Measurements from ENCODE around the gene EML4. TPM values are rescaled to one million over a fixed set of nuclear protein-coding genes. Genes with fewer than 3 reads are reported as not detected.

Gene EML4
- total and polyA plus RNA-seq, 10 of the 15 experiments (the other 5 are each of a cell fraction or from before 2014, with no cell fraction given): 23.1 to 91.3 (median 77.4) TPM

GRCh38 chr2:42338567-42339190, 169.5 kb downstream of the EML4 start:
- Histone ChIP-seq H3K27ac (ENCODE audit: control insufficient read depth, insufficient read depth) (no peak overlapping the region), H3K4me1 (ENCODE audit: control insufficient read depth, insufficient read depth, low read length) (no peaks in the 10 kb centered on the region), H3K4me3 (no peak overlapping the region), H2AFZ (ENCODE audit: control insufficient read depth, low read depth, low read length) (no peak overlapping the region), H3K9ac (ENCODE audit: control insufficient read depth, insufficient read depth, low read length) (no peak overlapping the region), H3K9me3 (replicated peaks; ENCODE audit: control insufficient read depth, insufficient read depth, low read length) (no peaks in the 10 kb centered on the region), H3K4me2 (ENCODE audit: control insufficient read depth, insufficient read depth) (no peak overlapping the region), H3K27me3 (replicated peaks in 1 of 2; ENCODE audit: control insufficient read depth in 2 of 2, insufficient read depth in 2 of 2, low read length in 1 of 2) (no peaks in the 10 kb centered on the region), H3K36me3 (ENCODE audit: control insufficient read depth in 2 of 2, insufficient read depth in 2 of 2, low read length in 1 of 2) (peaks cover 4 to 13% of the 10 kb centered on the region in 2 experiments; a peak in 3 of 4 replicates), H3K79me2 (ENCODE audit: control insufficient read depth, insufficient read depth, low read length) (no peaks in the 10 kb centered on the region; the same call in 1 of the 2 replicates), H4K20me1 (ENCODE audit: control insufficient read depth, insufficient read depth) (no peaks in the 10 kb centered on the region)
- ATAC-seq (no peak), FAIRE-seq (no peak), DNase-seq (ENCODE audit: low read depth, low spot score) (no peak)
- ChIA-PET CTCF (interaction anchor here (0.6 kb wide), 1 partner anchor 669 kb away, joined by 4 read pairs; no protein-coding TSS in a partner anchor), RAD21 (ENCODE audit: unreplicated experiment) (no interaction called here), SMC1A (ENCODE audit: uncharacterized antibody, unreplicated experiment) (no interaction called here), POLR2A (no interaction called here)
- BruUV-seq (replicated peaks): no TSS peak
- intact Hi-C loops (cut with micrococcal nuclease; ENCODE audit: unreplicated experiment) (no loop called here), in situ Hi-C loops (cut with MboI) (loop anchor here (10.0 kb wide), 1 partner anchor 464 kb away; no protein-coding TSS in a partner anchor)
- WGBS (ENCODE audit: insufficient coverage, insufficient replicate concordance, low lambda C conversion rate, missing lambda C conversion rate): 95% methylated on average over 13 of the region's 13 CpGs
- TF ChIP-seq POLR2AphosphoS5 (IDR thresholded peaks at IDR 0.05; ENCODE audit: low read length) (0 out of 2 replicates have a peak, but pooled peaks have one; percentile 7), MAX (IDR thresholded peaks at IDR 0.05; ENCODE audit: low read depth, low read length) (no peak)

GRCh38 chr2:42339191-42339912, 170.2 kb downstream of the EML4 start:
- BruUV-seq (replicated peaks): no TSS peak
- peak; percentile 43 for ATAC-seq

More at GRCh38 chr2:42339191-42339912, 170.2 kb downstream of the EML4 start:
- FAIRE-seq (no peak), DNase-seq (ENCODE audit: low read depth, low spot score) (no peak)
- Histone ChIP-seq H4K20me1 (ENCODE audit: control insufficient read depth, insufficient read depth) (no peaks in the 10 kb centered on the region), H3K36me3 (ENCODE audit: control insufficient read depth in 2 of 2, insufficient read depth in 2 of 2, low read length in 1 of 2) (peaks cover 4 to 12% of the 10 kb centered on the region in 2 experiments; a peak in 3 of 4 replicates), H3K4me2 (ENCODE audit: control insufficient read depth, insufficient read depth) (no peak overlapping the region), H3K9ac (ENCODE audit: control insufficient read depth, insufficient read depth, low read length) (no peak overlapping the region), H3K27me3 (replicated peaks in 1 of 2; ENCODE audit: control insufficient read depth in 2 of 2, insufficient read depth in 2 of 2, low read length in 1 of 2) (no peaks in the 10 kb centered on the region), H3K4me1 (ENCODE audit: control insufficient read depth, insufficient read depth, low read length) (no peaks in the 10 kb centered on the region), H3K27ac (ENCODE audit: control insufficient read depth, insufficient read depth) (no peak overlapping the region), H3K79me2 (ENCODE audit: control insufficient read depth, insufficient read depth, low read length) (no peaks in the 10 kb centered on the region; the same call in 1 of the 2 replicates), H3K4me3 (no peak overlapping the region), H2AFZ (ENCODE audit: control insufficient read depth, low read depth, low read length) (no peak overlapping the region), H3K9me3 (replicated peaks; ENCODE audit: control insufficient read depth, insufficient read depth, low read length) (no peaks in the 10 kb centered on the region)
- intact Hi-C loops (cut with micrococcal nuclease; ENCODE audit: unreplicated experiment) (no loop called here), in situ Hi-C loops (cut with MboI) (loop anchor here (10.0 kb wide), 1 partner anchor 465 kb away; no protein-coding TSS in a partner anchor)
- ChIA-PET RAD21 (ENCODE audit: unreplicated experiment) (no interaction called here), CTCF (interaction anchor here (0.6 kb wide), 1 partner anchor 670 kb away, joined by 4 read pairs; no protein-coding TSS in a partner anchor), POLR2A (no interaction called here), SMC1A (ENCODE audit: uncharacterized antibody, unreplicated experiment) (no interaction called here)
- TF ChIP-seq E2F8 (IDR thresholded peaks at IDR 0.05; ENCODE audit: low read depth, partially characterized antibody) (no peak), POLR2AphosphoS5 (IDR thresholded peaks at IDR 0.05; ENCODE audit: low read length) (0 out of 2 replicates have a peak, but pooled peaks have one; percentile 3)
- 87% methylated on average over 21 of the region's 21 CpGs for WGBS (ENCODE audit: insufficient coverage, insufficient replicate concordance, low lambda C conversion rate, missing lambda C conversion rate)
